GM12801 (cell line): ENCODE data around the gene TRIM6.
A peak's percentile ranks its signal among the peaks of the same experiment; 100 is the strongest.

Experiments used
- TF ChIP-seq, protein P1 (sequence below): IDR thresholded peaks from one replicate; pipeline ENCODE4 v1.5.1; 2011; ENCODE audit warnings: control low read depth; ENCODE audit not compliant: insufficient read length; ENCODE audit errors: extremely low read depth

Gene TRIM6

DNA sequence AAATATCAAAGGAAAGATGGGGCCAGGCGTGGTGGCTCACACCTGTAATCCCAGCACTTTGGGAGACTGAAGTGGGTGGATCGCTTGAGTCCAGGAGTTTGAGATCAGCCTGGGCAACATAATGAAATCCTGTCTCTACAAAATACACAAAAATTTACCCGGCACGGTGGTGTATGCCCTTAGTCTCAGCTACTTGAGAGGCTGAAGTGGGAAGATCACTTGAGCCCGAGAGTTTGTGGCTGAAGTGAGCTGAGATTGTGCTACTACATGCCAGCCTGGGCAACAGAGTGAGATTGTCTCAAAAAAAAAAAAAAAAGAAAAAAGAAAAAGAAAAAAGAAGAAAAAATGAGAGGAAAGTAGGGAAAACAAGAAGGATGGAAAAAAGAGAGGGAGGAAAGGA lies 3.8 kb upstream of the TRIM6 start:
- TF ChIP-seq, protein P1, sequence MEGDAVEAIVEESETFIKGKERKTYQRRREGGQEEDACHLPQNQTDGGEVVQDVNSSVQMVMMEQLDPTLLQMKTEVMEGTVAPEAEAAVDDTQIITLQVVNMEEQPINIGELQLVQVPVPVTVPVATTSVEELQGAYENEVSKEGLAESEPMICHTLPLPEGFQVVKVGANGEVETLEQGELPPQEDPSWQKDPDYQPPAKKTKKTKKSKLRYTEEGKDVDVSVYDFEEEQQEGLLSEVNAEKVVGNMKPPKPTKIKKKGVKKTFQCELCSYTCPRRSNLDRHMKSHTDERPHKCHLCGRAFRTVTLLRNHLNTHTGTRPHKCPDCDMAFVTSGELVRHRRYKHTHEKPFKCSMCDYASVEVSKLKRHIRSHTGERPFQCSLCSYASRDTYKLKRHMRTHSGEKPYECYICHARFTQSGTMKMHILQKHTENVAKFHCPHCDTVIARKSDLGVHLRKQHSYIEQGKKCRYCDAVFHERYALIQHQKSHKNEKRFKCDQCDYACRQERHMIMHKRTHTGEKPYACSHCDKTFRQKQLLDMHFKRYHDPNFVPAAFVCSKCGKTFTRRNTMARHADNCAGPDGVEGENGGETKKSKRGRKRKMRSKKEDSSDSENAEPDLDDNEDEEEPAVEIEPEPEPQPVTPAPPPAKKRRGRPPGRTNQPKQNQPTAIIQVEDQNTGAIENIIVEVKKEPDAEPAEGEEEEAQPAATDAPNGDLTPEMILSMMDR: no peak

DNA sequence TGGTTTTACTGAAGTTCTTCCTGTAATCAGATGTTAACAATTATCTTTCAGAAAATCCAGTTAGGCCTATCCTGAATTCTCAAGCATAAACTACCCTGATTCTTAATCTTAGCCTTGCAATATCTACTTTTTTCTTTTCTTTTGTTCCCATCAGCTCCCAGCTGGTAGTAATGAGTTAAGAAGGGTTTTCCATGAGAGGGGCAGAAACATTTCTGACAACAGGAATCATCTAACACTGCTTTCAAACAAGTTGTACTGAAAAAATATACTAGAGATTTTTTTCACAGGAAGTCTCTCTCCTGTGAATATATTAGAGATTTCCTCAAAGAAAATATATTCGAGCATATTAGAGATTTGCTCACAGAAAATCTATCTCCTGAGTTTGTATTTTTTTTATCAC lies 3.3 kb upstream of the TRIM6 start:
- TF ChIP-seq, protein P1: no peak

DNA sequence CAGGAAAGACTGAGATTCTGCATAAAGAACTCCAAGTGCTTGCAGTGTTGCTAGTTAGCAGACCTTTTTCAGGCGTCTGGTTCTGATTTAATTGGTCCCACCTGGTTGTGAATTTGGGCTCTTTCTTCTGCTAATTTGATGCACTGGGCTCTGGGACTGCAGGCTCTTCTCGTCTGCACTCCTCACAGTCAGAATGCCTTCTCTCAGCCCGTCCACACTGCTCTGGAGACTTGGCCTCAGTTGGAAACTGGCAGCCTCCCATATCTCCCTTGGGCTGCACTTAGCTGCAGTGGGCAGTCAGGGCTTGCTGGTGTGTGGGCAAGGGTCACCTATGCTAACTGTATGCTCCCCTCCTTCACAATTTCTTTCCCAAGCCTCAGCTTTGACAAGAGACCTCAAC lies 1.5 kb downstream of the TRIM6 start:
- TF ChIP-seq, protein P1: no peak

DNA sequence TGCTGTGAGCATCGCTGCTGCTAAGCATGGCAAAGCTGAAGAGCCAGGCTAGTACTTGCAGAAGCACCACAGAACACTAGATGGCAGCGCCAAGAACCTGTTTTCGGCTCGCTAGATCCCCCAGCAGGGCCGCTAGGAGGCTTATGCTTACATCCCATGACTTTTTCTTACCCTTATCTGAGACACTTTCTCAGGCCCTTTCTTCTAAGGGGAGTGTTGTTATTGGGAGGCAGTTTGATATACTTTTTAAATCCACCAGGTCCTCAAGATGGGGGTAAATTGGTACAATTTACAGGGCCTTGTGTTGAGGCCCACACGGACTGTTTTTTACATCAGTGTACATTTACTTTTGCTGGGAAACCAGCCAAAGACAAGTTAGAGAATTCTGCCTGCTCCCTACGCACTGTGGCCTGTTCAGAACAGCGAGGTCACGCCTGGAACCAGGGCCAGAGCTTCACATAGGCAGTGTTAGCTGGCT lies 4.0 kb downstream of the TRIM6 start:
- TF ChIP-seq, protein P1: peak; percentile 96

DNA sequence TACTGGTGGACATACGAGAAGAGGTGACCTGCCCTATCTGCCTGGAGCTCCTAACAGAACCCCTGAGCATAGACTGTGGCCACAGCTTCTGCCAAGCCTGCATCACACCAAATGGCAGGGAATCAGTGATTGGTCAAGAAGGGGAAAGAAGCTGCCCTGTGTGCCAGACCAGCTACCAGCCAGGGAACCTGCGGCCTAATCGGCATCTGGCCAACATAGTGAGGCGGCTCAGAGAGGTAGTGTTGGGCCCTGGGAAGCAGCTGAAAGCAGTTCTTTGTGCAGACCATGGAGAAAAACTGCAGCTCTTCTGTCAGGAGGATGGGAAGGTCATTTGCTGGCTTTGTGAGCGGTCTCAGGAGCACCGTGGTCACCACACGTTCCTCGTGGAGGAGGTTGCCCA lies 6.9 kb downstream of the TRIM6 start:
- TF ChIP-seq, protein P1: no peak

DNA sequence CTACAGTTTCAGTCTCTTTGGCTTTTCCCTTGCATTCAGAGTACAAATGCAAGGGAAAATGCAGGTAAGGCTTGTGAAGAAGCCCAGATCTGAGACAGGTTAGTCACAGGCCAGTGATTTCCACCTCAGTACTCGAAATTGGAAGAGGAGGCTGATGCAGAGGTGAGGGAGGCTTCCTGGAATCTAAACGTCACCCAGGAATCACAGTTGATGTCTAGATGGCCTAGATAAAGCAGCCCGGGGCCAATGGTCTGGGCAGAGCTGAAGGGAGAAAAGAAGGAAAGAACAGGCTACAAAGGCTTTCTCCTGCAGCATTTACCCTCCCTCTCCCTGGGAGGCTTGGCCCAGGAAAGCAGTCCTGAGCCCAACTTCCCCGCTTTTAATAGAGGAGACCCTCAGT lies 8.5 kb downstream of the TRIM6 start:
- TF ChIP-seq, protein P1: no peak

DNA sequence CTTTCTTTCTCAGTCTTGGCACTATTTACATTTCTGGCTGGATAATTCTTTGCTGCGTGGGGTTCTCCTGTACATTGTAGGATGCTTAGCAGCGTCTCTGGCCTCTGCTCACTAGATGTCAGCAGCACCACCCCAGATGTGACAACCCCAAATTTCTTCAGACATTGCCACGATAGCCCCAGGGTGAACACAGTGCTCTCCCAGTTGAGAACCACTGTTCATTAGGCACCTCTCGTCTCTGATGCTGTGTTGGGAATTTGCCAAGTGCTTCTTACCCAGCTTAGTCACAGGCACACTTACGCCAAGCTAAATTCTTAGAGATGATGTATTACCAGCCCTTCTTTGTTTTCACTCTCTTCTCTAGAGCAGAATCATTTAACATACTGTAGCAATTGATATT lies 9.4 kb downstream of the TRIM6 start:
- TF ChIP-seq, protein P1: no peak

DNA sequence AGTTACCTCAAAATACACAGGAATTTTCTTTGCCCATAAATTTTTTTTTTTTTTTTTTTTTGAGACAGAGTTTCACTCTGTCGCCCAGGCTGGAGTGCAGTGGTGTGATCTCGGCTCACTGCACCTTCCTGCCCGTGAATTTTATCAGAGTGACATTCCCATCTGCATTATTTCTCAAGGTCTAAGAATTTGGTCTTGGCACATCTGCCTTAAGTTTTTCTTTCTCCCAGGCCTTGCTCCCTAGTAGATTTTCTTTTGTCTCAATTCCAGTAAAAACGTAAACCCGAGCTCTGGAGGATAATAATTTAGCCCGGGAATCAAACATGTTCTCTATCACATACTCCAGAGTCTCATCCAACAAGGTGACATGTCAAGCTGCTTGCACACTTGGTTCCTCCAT lies 12.4 kb downstream of the TRIM6 start:
- TF ChIP-seq, protein P1: no peak
